ENCODE results near the gene KRT85.

KRT85 gene

GRCh38 chr12:52311285-52311648 lies 56.0 kb downstream of the KRT85 start:
- DNase-seq (ENCODE audit: insufficient read length, low spot score) (no peak), FAIRE-seq (no peak)

- FAIRE-seq: no peak
- DNase-seq (ENCODE audit: insufficient read length, low spot score): no peak
Observed at GRCh38 chr12:52310622-52311284, 56.5 kb downstream of the KRT85 start.

All from GM19239 (cell line).